Head of caudate nucleus (tissue), 42 donors: ENCODE results near the gene RALGAPA1.
"Not testable (repeated sequence)": the region's sequence is repeated elsewhere in the genome, so short reads cannot be mapped to it uniquely, and the experiment has no call there.

Experiments
- DNase-seq, 42 donors: peaks; one replicate each; pipeline versions ENCODE4 v3.0.0 to v3.0.0-alpha.2; 2020 to 2021; ENCODE audit warnings: mixed read lengths in 7 of 42
- intact Hi-C: fragments of 100-400 bp; cut with DNase I; formaldehyde crosslinking; loops from one replicate; pipeline ENCODE4 v1.15.0; 2022

The RALGAPA1 gene

DNA sequence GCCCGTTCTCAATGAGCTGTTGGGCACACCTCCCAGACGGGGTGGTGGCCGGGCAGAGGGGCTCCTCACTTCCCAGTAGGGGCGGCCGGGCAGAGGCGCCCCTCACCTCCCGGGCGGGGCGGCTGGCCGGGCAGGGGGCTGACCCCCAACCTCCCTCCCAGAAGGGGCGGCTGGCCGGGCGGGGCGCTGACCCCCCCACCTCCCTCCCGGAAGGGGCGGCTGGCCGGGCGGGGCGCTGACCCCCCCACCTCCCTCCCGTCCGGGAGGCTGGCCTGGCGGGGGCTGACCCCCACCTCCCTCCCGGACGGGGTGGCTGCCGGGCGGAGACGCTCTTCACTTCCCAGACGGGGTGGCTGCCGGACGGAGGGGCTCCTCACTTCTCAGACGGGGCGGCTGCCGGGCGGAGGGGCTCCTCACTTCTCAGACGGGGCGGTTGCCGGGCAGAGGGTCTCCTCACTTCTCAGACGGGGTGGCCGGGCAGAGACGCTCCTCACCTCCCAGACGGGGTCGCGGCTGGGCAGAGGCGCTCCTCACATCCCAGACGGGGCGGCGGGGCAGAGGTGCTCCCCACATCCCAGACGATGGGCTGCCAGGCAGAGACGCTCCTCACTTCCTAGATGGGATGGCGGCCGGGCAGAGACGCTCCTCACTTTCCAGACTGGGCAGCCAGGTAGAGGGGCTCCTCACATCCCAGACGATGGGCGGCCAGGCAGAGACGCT lies 15.5 kb upstream of the RALGAPA1 start:
- intact Hi-C loops = loop anchor here (10.0 kb wide), 1 partner anchor 420 kb away; the partner anchor contains the start of gene NFKBIA
- not testable (repeated sequence) for DNase-seq

DNA sequence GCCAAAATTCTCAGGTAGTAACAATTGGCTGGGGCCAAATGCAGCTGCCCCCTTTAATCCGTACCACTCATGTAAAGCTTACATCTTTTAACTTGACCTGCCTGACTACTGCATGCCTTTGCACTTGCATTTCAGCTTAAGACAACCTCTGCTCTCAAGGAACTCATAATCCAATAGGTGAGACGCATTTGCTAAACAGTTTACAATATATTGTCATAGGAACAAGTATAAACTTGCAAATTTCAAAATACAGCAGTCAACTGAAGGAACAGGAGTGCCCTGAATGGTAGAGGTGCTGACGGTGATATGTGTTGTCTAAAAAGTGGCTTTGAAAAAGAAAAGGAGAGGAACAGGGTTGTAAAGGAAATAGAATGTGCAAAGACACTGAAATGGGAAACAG lies 13.4 kb upstream of the RALGAPA1 start:
- intact Hi-C loops = loop anchor here (10.0 kb wide), 1 partner anchor 418 kb away; the partner anchor contains the start of gene NFKBIA
- no peak for DNase-seq

DNA sequence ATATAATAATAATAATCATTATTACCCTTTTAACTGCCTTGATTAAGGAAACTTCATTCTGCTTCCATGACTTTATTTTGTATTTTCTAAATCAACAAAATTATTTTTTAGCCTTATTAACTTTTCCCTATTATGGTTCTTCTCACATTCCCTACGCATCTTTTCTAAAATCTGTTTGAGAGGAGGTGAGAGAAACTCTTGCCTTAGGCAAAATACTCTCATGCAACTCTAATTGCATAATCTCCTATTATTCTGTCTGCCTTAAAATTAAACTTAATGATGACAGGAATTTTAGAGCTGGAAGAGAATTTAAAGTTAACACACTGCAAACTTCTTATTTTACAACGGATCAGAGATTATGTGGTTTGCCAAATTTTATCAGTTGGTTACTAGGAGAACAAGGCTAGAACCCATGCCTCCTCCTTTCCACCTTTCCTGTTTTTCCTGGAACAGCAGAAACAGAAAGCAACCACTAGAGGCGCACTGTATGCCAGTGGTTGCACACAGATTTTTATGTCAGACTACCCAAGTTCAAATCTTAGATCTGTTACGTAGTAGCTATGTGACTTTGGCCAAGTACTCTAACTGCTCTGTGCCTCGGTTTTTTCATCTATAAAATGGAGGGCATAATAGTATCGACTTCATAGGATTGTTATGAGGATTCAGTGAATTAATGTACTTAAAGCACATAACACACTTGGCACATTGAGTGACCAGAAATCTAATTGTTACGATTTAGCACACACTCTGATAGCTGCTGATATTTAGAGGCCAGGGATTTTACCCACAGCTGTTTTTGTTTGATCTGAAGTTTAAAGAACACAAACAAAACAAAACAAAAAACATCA lies 12.7 kb upstream of the RALGAPA1 start:
- DNase-seq = peak in 10 of 42 donors; percentile 2 to 52 (median 26)
- intact Hi-C loops = loop anchor here (10.0 kb wide), 1 partner anchor 417 kb away; the partner anchor contains the start of gene NFKBIA

- no peak for DNase-seq
- intact Hi-C loops = loop anchor here (10.0 kb wide), 1 partner anchor 415 kb away; the partner anchor contains the start of gene NFKBIA
Observed at GRCh38 chr14:35819591-35820540, 10.8 kb upstream of the RALGAPA1 start.

DNA sequence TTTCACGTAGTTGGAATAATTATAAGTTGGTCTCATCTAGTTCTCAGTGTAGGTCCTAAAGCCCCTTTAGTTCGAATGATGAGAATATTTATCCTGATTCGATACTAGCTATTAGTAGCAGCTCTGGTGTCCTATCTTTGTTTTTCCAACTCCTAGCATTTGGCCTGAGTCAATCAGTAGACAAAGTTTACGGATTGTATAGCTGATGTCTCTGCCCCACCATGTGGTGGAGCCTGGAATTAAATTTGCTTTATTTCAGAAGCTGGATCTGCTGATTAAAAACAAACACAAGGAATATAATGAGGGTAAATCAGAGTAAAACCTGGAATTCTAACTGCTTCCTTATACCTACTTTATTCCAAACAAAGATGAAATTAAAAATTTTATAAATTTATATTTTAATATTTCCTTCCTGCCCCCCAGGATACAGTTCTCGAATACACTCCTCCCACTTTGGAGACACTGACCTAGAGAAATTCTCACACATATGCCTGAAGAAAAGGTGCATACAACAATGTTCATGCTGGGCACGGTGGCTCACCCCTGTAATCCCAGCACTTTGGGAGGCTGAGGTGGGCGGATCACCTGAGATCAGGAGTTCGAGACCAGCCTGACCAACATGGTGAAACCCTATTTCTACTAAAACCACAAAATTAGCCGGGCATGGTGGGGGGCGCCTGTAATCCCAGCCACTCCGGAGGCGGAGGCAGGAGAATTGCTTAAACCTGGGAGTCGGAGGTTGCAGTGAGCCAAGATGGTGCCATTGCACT lies 9.4 kb upstream of the RALGAPA1 start:
- intact Hi-C loops = no loop called here
- peak in 21 of 42 donors; percentile 6 to 79 (median 51) for DNase-seq

GRCh38 chr14:35814371-35815005 lies 5.4 kb upstream of the RALGAPA1 start:
- intact Hi-C loops = no loop called here
- DNase-seq = peak in 39 of 42 donors; percentile 5 to 89 (median 67)

- intact Hi-C loops = no loop called here
- no peak for DNase-seq
Observed at GRCh38 chr14:35810963-35811362, 1.9 kb upstream of the RALGAPA1 start.

GRCh38 chr14:35809597-35809996 lies 502 bp upstream of the RALGAPA1 start:
- intact Hi-C loops = no loop called here
- no peak for DNase-seq

GRCh38 chr14:35808076-35808637 lies 938 bp downstream of the RALGAPA1 start:
- DNase-seq = peak in 37 of 42 donors; percentile 21 to 86 (median 57)
- intact Hi-C loops = no loop called here

GRCh38 chr14:35807131-35807961 lies 1.7 kb downstream of the RALGAPA1 start:
- intact Hi-C loops = no loop called here
- no peak for DNase-seq

- DNase-seq = no peak
- intact Hi-C loops = no loop called here
Observed at GRCh38 chr14:35806006-35806907, 2.8 kb downstream of the RALGAPA1 start.

DNA sequence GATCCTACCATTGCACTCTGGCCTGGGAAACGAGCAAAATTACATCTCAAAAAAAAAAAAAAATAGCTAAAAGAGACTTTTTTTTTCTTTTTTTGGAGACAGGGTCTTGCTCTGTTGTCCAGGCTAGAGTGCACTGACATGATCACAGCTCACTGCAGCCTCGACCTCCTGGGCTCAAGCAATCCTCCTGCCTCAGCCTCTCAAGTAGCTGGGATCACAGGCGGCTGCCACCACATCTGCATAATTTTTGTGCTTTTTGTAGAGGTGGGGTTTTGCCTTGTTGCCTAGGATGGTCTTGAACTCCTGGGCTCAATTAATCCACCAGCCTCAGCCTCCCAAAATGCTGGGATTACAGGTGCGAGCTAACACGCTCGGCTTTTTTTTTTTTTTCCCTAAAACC lies 11.3 kb downstream of the RALGAPA1 start:
- intact Hi-C loops = no loop called here
- no peak for DNase-seq

- DNase-seq = no peak
- intact Hi-C loops = no loop called here
Observed at GRCh38 chr14:35789651-35790050, 19.4 kb downstream of the RALGAPA1 start.

DNA sequence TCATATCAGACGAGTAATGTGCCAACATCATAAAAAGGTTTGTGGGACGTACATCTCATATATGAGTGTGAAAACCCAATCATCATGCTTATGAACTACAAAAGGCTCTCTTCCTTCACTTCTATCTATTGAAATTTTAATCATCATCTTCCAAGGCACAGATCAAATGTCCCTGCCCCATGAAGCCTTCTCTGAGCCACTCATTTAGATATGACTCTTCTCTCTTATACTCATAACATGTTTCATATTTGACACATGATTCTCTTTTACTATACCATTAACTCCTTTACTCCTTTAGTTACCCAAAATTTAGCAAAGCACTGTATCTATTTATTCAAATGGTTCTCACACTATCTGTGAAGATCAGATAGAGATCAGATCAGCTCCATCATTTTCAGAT lies 22.2 kb downstream of the RALGAPA1 start:
- DNase-seq = no peak
- intact Hi-C loops = no loop called here

- intact Hi-C loops = no loop called here
- DNase-seq = no peak
Observed at GRCh38 chr14:35783699-35784098, 25.4 kb downstream of the RALGAPA1 start.

- intact Hi-C loops = no loop called here
- no peak for DNase-seq
Observed at GRCh38 chr14:35779368-35779767, 29.7 kb downstream of the RALGAPA1 start.
